ENCODE measurements around the gene PLD4.

Gene PLD4

DNA sequence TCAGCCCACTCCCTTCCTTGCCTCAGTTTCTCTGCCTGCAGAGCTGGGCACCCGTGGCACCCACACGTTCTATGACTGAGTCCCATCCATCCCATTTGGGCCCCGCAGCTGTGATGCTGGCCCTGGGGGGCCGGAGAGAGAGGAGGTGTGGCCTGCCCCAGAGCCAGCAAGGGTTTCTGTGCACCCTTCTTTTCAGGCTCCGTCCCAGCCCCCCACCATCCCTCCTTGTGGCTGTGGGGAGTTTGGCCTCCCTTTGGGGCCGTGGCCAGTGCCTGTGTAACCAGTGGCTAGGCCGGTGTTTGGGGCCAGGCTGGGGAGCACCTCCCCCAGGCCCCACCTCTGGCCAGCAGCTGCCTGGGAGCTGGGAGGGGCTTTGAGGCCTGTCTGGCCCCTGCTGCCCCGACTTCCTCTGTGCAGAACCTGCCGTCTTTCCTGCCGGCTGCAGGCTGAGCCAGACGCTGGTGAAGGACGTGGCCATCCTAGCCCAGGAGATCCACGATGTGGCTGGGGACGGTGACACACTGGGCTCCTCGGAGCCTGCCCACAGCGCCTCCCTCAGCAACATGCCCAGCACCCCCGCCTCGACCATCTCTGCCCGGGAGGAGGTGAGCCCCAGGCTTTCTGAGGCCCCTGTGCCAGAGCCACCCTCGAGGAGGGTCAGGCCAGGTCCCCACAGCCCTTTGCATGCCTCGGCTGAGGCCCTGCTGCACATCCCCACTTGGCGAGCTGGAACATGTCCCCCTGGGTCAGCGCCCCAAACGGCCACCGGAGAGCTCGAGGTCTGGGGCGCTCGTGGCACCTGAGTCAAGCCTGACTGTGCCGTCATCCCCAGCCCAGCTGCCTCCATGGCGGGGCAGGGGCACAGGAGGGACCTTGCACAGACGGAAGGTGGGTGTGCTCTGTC is 31.9 kb upstream of the PLD4 start:
- H3K4me3 ChIP-seq (ENCODE audit: control insufficient read depth, low read depth, low read length): no peak overlapping the region
- no peak for TF ChIP-seq CTCF (conservative IDR thresholded peaks at IDR 0.05; ENCODE audit: control insufficient read depth, insufficient read depth, low read depth, low read length)
- no peak for DNase-seq (ENCODE audit: low read depth)

GRCh38 chr14:104893435-104894207 is 31.1 kb upstream of the PLD4 start:
- no peak for DNase-seq (ENCODE audit: low read depth)
- TF ChIP-seq CTCF (conservative IDR thresholded peaks at IDR 0.05; ENCODE audit: control insufficient read depth, insufficient read depth, low read depth, low read length): no peak
- no peak overlapping the region for H3K4me3 ChIP-seq (ENCODE audit: control insufficient read depth, low read depth, low read length)

DNA sequence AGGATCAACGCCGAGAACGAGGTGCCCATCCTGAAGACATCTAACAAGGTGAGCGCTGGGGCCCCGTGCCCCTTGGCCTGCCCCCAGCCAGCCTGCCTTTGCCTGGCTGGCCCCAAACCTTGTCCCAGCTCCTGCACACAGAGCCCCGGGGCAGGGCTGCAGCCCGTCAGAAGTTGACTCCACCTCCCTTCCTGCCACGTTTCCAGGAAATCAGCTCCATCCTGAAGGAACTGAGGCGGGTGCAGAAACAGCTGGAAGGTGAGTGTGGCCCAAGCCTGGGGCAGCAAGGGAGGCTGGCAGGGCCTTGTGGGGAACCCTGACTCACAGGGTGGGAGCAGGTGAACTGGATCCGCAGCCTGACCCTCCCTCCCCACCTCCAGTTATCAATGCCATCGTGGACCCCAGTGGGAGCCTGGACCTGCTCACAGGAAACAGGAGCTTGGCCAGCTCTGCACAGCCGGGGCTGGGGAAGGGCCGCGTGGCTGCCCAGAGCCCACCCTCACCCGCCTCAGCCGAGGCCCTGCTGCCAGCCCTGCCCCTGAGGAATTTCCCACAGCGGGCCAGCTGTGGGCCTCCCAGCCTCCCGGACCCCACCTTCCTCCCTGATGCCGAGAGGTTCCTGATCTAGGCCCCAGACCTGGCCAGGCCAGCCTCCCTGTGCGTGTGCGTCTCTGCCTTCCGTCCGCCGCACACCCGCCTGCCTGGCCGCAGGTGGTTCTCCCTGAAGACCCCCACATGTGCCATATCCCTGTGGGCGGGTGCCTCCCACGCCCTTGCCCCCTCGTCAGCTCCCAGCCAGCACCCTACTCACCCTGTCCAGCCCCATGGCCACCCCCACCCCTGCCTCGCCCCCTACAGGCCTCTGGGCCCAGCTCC is 30.1 kb upstream of the PLD4 start:
- no peak for DNase-seq (ENCODE audit: low read depth)
- no peak for TF ChIP-seq CTCF (conservative IDR thresholded peaks at IDR 0.05; ENCODE audit: control insufficient read depth, insufficient read depth, low read depth, low read length)
- H3K4me3 ChIP-seq (ENCODE audit: control insufficient read depth, low read depth, low read length): no peak overlapping the region

DNA sequence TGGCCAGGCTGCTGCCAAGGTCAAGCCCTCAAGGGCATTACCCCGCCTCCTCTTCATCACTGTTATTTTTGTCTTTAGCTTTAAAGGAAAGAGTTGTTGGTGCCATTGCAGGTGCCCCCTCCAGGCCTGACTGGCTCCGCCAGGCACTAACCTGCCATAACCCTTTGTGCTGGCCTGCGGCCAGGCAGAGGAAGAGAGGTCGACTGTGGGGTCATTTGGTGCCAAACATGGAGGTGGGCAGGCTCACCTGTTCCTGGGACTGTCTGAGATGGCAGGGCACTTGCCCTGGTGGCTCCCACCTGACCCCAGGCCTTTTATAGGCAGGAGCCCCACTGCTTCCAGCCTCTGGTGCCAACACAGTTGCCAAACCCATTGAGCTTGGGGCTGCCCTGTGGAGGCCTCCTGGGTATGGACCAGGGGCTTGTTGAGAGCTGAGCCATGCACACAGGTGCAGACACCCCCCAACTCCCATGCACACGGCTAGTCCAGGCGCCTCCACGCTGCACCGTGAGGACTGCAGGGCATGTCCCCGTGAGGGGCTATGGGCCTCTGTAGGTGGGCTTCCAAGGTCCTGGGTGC is 29.4 kb upstream of the PLD4 start:
- H3K4me3 ChIP-seq (ENCODE audit: control insufficient read depth, low read depth, low read length): no peak overlapping the region
- TF ChIP-seq CTCF (conservative IDR thresholded peaks at IDR 0.05; ENCODE audit: control insufficient read depth, insufficient read depth, low read depth, low read length): no peak
- DNase-seq (ENCODE audit: low read depth): no peak

DNA sequence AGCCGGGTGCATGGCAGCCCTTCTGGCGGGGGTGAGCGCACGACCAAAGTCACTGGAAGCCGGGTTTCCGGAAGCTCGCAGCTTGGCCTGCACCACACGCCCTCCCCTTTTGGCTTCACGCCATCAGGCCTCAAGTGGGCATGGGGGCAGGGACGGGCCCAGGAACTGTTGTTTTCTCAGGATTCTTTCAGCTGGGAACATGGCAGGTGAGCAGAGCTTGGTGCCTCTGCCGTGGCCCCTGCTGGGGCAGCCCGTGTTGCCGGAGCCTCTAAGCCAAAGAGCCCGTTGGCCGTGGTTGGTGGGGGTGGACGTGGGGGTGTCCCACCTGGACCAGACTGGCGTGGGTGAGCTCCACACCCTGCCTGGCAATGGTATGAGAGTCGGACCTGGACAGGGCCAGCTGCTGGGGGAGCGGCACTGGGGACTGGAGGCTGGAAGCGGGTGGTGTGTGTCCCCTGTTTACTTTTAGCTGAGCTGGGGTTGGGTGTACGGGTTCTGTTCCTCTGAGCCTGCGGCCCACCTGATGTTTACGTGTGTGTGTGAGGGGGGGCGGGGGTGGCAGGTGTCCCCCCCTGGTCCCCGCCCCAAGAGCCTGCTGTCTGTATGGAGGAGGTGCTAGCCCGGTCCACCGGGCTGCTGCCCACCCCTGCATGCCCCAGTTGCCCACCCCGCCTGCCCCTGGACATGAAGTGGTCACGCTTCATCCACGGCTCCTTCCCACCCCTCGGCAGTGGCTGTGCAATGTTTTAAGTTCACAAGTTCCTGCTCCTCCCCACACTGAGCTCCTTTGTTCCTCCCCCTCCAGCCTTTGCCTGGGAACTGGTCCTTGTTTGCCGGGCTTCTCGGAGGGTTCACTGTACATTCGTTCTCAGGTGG is 28.7 kb upstream of the PLD4 start:
- DNase-seq (ENCODE audit: low read depth): no peak
- H3K4me3 ChIP-seq (ENCODE audit: control insufficient read depth, low read depth, low read length): no peak overlapping the region

More for the DNA sequence above, 28.7 kb upstream of the PLD4 start:
- TF ChIP-seq CTCF (conservative IDR thresholded peaks at IDR 0.05; ENCODE audit: control insufficient read depth, insufficient read depth, low read depth, low read length): no peak
